Middle frontal gyrus (tissue), 1 donor: ENCODE results near the gene CLDND2.

Experiments used
- DNase-seq: peaks from one replicate; pipeline ENCODE4 v3.0.0-alpha.2; 2015; ENCODE audit warnings: low spot score; ENCODE audit errors: extremely low spot score

The CLDND2 gene

DNA sequence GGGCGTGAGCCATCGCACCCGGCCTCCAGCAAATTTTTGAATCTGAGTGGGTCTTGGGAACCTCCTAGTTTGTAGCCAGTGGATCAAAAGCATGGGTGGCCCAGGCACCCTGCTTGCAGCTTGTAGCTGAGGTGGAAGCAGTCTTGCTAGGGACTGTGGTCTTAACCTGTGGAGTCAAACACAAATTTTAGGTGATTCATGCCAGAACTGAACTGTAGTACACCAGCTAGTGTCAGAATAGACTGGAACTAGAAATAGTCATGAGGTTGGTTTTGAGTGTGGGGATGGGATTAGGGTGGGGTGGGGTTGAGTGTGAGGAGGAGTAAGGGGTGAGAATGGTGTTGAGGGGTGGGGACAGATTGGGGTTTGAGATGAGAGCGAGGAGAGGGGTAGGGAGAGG lies 13.2 kb upstream of the CLDND2 start:
- DNase-seq: no peak

- no peak for DNase-seq
Measured at GRCh38 chr19:51380379-51380778, 11.6 kb upstream of the CLDND2 start.

DNA sequence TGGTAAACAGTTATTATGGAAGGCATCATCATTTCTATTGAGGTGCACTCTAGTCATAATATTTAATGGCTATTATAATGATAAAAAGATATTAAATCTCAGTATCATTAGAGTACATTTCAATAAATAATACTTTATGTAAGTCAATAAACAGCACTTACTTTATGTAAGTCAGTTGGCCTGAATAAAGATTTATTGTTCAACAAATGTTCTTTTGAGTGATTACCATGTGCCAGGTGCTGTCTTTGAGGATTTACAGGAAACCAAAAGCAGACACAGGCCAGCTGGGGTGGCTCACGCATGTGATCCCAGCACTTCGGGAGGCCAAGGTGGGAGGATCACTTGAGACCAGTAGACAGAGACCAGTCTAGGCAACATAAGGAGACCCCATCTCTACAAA lies 8.6 kb upstream of the CLDND2 start:
- DNase-seq: no peak

- DNase-seq: no peak
Measured at GRCh38 chr19:51375504-51376221, 6.9 kb upstream of the CLDND2 start.

GRCh38 chr19:51372649-51373504 lies 4.1 kb upstream of the CLDND2 start, which contains the start of gene NKG7:
TSS of gene NKG7 (minus strand) at chr19:51372654. CDS start at chr19:51372535, 119 bp downstream.
- DNase-seq: no peak

DNA sequence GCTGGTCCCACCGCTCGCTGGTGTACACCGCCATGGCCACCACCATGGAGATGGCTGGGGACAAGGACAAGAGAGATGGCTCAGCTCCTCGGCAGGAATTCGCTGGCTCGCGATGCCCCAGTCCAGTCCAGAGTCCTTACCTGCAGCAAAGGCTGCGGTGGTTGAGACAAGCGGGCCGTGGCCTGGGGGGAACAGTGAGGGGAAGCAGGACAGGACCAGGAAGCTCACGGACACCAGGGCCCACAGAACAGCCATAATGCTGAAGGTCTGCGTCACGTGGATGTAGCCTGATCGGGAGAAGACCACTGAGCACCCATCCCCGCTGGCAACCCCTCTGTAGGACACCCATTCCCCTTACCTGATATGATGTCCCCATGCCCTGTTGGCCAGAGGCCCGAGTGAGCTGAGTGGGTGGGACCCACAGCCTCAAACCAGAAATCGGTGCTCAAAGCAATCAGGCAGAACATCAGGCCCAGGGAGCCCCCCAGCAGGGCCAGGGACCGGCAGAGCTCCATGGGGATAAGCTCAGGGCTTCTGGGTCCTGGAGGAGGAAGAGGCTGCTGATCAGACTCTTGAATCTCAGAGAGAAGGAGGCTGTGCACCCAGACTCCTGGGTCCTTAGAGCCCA lies 3.3 kb upstream of the CLDND2 start:
- no peak for DNase-seq

DNA sequence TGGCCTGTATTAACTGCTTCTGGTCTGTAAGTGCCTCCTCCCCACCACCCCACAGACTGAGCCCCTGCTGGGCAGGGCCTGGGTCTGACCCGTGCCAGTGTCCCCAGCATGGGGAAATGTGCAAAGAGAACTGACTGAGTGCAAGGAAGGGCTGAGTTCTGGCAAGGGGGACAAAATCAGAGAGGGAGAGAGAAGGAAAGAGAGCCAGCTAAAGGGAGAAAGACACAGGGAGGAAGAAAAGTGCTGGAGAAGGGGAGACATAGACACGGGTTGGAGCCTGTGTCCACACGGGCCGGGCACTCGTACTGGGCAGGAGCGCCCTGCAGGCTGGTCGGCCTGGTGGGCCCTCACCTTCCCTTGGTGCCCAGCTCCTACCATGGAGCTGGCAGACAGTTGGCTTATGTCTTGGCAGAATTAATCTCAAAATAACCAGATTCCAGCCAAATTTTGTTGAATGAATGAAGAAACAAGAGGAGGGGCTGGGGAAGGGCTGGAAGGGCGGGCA lies 2.4 kb upstream of the CLDND2 start:
- DNase-seq: no peak

- DNase-seq: no peak
Measured at GRCh38 chr19:51370230-51370629, 1.4 kb upstream of the CLDND2 start.

DNA sequence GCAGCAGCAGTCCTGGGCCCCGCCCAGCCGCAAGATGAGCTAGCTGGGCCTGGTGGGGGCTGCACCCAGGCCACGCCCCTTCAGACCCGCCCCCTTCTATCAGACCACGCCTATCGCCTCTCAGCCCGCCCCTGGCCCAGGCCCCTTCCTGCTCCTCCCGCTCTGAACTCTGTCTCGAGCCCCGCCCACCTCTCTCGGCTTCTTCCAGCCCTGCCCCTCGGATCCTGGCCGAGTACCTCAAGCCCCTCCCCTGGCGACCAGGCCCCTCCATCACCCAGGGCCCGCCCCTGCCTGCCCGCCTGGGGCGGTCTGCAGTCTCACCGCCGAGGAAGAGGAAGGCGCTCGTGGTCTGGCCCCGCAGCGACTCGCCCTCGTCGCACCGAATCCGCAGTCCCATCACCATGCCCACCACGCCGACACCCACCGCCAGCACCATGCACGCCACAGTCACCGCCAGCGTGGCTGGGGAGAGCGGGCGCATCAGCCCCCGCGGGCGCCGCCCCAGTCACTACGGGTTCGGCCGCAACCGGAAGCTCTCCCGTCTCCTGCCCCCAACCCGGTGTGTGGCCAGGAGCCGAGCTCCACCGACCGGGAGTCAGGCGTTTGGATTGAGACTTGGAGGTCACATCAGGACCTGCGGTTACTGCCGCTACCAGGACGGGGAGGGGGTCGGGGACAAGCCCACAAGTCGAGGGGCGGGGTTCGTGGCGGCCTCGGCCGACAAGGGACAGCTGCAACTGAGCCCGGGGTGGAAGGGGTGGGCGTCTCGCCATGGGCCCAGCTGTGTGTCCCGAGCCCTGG lies 1.0 kb downstream of the CLDND2 start:
- DNase-seq: peak; percentile 89

GRCh38 chr19:51367255-51367564 lies 1.6 kb downstream of the CLDND2 start:
- DNase-seq: no peak

DNA sequence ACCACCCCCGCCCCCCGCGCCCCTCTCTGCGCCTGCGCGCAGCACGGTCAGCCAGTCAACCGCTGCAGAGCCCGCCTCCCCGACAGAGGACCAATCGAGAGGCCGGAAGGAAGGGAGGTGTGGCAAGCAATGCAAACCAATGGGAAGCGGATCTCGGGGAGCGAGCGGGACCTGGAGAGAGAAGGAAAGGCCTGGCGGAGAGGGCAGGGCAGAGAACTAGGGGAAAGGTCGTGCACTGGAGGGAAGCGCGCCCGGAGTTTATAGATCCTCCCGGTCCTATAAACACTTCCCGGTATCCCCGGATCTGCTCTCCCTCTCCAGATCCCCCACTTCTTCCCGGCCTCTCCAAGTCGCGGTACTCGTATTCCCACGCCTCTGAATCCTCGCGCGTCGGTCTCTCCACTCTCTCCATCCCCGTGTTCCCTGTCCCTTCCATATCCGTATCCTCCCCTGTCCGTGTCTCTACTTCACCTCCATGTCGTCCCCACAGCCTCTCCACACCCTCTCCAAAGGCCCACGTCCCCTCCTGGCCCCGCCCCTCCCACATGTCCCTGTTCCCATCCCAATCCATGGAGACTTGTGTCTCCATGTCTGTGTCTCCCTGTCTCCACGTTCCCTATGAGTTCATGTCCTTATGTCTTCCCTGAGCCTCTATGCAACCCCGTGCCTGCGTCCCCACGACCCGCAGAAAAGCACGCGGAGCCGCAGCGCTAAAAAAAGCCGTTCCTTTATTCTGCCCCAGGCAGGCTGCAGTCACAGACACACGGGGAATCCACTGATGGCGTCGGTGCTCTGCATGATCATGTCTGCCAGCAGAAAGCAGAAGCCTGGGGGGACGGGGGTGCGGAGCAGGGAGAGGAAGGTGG lies 2.2 kb downstream of the CLDND2 start:
- peak; percentile 96 for DNase-seq

GRCh38 chr19:51365965-51366388 lies 2.8 kb downstream of the CLDND2 start, which contains the start of gene ETFB:
TSS of gene ETFB (minus strand) at chr19:51366388. CDS start at chr19:51366326, 62 bp downstream.
- DNase-seq: no peak

DNA sequence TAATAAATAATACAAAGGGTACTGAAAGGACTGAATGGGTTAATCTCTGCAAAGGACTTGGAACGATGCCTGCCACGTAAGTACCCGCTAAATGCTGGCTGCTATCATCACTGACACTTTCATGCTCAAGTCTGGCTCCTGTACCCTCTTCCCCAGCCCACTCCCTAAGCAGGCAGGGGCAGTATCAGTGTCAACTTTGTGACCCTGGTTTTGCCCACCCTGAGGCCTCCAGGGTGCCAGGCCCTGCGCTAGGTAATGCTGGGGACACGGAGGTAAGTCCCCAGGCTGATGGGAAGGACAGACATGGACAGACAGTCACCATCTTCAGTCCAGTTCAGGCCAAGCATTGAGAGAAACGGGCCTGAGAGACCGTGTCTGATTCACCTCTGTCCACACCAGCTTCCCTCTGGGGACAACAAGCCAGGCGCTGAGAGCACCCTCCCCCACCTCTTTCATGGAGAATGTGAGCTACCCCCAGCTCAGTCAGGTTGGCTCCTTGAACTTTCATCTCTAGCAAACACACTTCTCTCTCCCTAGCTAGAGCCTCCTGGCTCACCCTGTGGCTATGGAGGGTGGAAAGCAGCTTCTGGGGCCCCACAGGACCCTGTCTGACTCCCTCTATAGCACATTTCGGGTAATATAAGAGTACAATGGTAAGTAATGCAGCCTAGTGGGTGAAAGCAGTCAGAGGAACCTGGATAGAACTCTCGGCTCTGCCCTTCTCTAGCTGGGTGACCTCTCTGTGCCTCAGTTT lies 3.4 kb downstream of the CLDND2 start:
- DNase-seq: no peak

GRCh38 chr19:51364200-51365106 lies 4.3 kb downstream of the CLDND2 start:
- DNase-seq: no peak

DNA sequence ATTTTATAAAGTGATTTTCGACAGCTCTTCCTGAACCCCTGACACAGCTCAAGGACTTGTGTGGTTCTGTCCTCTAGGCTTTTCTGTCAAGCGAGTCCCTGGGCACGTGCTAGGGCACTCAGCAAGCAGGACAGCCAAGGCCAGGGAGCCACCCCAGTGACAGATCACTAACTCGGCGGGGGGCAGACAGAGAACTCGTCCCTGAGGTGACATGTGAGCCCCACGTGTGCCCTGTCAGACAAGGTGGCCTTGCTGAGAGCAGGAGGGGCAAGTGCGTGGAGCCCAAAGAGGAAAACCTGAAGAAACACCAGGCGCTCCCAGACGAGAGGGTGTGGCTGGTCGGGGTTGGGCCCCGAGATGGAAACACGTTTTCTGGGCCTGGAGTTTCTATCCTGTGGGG lies 7.6 kb downstream of the CLDND2 start:
- no peak for DNase-seq

DNA sequence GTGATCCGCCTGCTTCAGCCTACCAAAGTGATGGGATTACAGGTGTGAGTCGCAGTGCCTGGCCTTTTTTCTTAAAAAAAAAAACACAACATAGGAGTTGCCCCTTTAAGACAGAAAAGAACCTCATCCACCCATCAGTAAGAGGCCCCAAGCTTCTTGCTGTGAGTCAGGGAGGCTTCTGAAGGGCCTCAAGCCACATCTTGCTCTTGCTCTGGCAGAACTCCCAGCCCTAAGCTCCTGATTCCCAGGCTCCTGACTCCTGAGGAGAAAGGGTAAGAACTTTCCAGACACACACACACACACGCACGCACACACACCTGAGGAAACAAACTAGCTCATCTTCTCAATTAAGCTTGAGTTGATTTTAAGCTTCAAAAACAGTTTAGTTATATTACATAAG lies 9.5 kb downstream of the CLDND2 start:
- no peak for DNase-seq

DNA sequence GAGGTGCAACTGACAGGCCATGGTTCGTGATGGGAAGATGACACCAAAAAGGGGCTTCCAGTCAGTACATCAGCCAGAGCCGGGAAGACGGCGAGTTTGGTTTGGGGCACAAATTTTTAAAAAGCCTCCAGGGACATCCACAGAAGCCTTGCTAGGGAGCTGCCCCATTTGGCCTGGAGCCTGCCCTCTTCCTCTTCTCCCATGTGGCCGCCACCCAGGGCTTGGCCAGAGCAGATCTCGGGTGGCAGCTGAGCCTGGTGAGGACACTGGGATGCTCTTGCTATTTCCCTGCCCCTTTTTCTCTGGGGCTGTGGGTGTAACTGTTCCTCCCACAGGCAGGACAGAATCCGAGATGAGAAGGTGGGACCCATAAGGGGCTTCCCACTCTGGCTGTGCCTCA lies 10.9 kb downstream of the CLDND2 start:
- DNase-seq: no peak

GRCh38 chr19:51356159-51356801 lies 12.5 kb downstream of the CLDND2 start:
- no peak for DNase-seq
